ENCODE results near the gene CCR5. TPM values are rescaled to one million over a fixed set of nuclear protein-coding genes. Genes with fewer than 3 reads are reported as not detected.

The CCR5 gene
- total RNA-seq, 1 donor: not detected

DNA sequence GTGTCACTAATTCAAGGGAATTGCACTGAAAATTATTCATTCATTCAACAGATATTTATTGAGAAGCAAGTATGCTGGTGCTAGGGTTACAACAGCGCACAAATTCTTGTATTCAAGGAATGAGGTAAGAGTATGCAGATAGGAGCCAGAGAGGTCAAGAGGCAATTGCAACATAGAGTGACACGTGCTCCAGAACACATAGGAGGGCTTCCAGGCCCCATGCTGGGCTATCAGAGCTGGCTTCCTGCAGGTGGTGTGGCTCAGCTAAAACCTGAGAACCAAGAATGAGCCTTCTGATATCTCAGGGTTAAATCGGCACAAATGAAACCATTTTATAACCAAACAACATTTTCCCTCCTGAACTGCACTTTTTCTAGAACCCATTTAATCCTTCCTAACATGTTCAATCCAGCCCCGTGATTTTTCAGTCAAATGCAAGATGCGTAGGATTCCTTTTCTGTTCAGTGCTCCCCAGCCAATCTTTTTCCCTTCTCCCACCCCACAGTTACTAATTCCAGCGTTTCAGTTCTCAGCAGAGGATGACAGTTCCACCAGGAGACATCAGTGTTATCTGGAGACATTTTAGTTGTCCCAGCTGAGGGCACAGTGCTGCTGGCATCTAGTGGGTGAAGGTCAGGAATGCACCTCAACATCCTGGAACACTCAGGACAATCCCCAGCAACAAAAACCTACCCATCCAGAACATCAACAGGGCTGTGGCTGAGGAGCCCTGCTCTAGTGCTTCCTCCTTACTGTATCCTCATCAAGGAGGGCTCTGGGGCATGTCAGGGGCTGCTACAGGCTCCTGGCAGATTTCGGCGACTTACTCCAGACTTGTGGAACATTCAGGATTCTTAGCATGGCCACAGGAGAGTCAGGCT is 23.0 kb downstream of the CCR5 start:
- H3K4me3 ChIP-seq (ENCODE audit: low read depth, low read length): no peak overlapping the region
- no peak for DNase-seq (ENCODE audit: low read depth)
- no peak for TF ChIP-seq CTCF (IDR thresholded peaks at IDR 0.05; ENCODE audit: insufficient read depth, low read length)

- DNase-seq (ENCODE audit: low read depth): no peak
- no peak overlapping the region for H3K4me3 ChIP-seq (ENCODE audit: low read depth, low read length)
- TF ChIP-seq CTCF (IDR thresholded peaks at IDR 0.05; ENCODE audit: insufficient read depth, low read length): no peak
Measured at GRCh38 chr3:46395210-46395661, 24.5 kb downstream of the CCR5 start.

GRCh38 chr3:46395766-46396530 is 25.2 kb downstream of the CCR5 start:
- no peak for DNase-seq (ENCODE audit: low read depth)
- TF ChIP-seq CTCF (IDR thresholded peaks at IDR 0.05; ENCODE audit: insufficient read depth, low read length): no peak
- H3K4me3 ChIP-seq (ENCODE audit: low read depth, low read length): no peak overlapping the region

GRCh38 chr3:46397111-46397510 is 26.4 kb downstream of the CCR5 start:
- no peak for DNase-seq (ENCODE audit: low read depth)
- H3K4me3 ChIP-seq (ENCODE audit: low read depth, low read length): no peak overlapping the region
- TF ChIP-seq CTCF (IDR thresholded peaks at IDR 0.05; ENCODE audit: insufficient read depth, low read length): no peak

DNA sequence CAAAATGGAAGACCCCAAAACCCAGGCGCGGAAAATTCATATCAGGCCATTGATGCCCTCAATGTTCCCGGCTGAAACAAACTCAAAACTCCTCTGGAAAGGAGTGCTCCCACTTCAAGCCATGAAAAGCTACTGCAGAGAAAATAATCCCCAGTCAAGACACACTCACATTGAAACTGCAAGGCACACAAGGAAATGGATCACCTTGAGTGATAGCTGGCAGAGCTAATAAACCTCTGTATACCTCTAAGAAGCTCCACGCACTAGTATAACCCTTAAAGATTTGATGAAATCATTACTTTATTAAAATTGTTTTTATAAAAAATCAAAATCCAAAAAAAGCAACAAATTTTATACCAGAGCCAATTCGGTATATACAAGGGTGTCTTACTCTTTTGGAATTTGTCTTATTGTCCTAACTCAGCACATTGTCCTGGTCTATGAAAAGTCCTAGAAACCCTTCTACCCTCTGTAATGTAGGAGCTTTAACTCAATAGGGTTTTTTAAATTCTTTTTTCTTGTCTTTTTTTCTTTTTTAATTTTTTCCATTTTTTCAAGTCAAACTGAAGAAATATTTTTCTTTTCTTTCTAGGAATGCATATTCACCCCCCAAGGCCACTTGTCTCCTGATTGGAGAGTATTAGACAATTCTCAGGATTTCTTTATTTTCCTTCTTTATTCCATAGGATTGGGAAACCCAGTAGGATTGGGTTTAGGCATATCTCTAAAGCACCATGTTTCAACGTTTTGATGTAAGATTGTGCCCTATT is 27.6 kb downstream of the CCR5 start:
- no peak for TF ChIP-seq CTCF (IDR thresholded peaks at IDR 0.05; ENCODE audit: insufficient read depth, low read length)
- no peak for DNase-seq (ENCODE audit: low read depth)

GRCh38 chr3:46399098-46399497 is 28.4 kb downstream of the CCR5 start:
- no peak for DNase-seq (ENCODE audit: low read depth)
- TF ChIP-seq CTCF (IDR thresholded peaks at IDR 0.05; ENCODE audit: insufficient read depth, low read length): no peak
- no peak overlapping the region for H3K4me3 ChIP-seq (ENCODE audit: low read depth, low read length)

More for the DNA sequence above, 27.6 kb downstream of the CCR5 start:
- no peak overlapping the region for H3K4me3 ChIP-seq (ENCODE audit: low read depth, low read length)
